HEK293T (cell line): ENCODE measurements around the gene PLB1.

Experiments
- CTCF ChIA-PET: fragments of 350-600 bp; formaldehyde crosslinking; extraction: SDS; loops from one replicate; lab custom pipeline; 2021; ENCODE audit warnings: antibody characterized with exemption, inconsistent platforms; lab: Yijun Ruan, JAX
- POLR2A ChIA-PET: fragments of 350-600 bp; formaldehyde crosslinking; extraction: SDS; loops from one replicate; lab custom pipeline; 2020; ENCODE audit warnings: antibody characterized with exemption, inconsistent platforms; lab: Yijun Ruan, JAX
- DNase-seq: peaks from one replicate; pipeline ENCODE4 v3.0.0; 2012; ENCODE audit warnings: mixed read lengths; ENCODE audit errors: extremely low spot score
- ARNT ChIP-seq: fragments of 450-650 bp; IDR thresholded peaks from 2 replicates; pipeline ENCODE4 v1.6.1; 2017; ENCODE audit warnings: mild to moderate bottlenecking
- BHLHE40 ChIP-seq: fragments of 450-650 bp; IDR thresholded peaks from 2 replicates; pipeline ENCODE4 v1.6.1; 2016; ENCODE audit warnings: mild to moderate bottlenecking, moderate library complexity, borderline replicate concordance
- CTBP1 ChIP-seq: fragments of 450-650 bp; IDR thresholded peaks from 2 replicates; pipeline ENCODE4 v1.6.1; 2016; ENCODE audit warnings: borderline replicate concordance
- ELF4 ChIP-seq: fragments of 450-650 bp; IDR thresholded peaks from 2 replicates; pipeline ENCODE4 v1.6.1; 2017; ENCODE audit warnings: antibody characterized with exemption
- FOXA1 ChIP-seq: fragments of 450-650 bp; IDR thresholded peaks from 2 replicates; pipeline ENCODE4 v1.6.1; 2016; ENCODE audit warnings: mild to moderate bottlenecking
- FOXK2 ChIP-seq: fragments of 450-650 bp; IDR thresholded peaks from 2 replicates; pipeline ENCODE4 v1.6.1; 2016; ENCODE audit warnings: mild to moderate bottlenecking
- FOXM1 ChIP-seq: fragments of 450-650 bp; IDR thresholded peaks from 2 replicates; pipeline ENCODE4 v1.6.1; 2017; ENCODE audit warnings: mild to moderate bottlenecking, borderline replicate concordance
- HDGF ChIP-seq: fragments of 450-650 bp; IDR thresholded peaks from 2 replicates; pipeline ENCODE4 v1.6.1; 2017; ENCODE audit warnings: antibody characterized with exemption, borderline replicate concordance
- L3MBTL2 ChIP-seq: fragments of 450-650 bp; conservative IDR thresholded peaks from 2 replicates; pipeline ENCODE4 v1.6.1; 2016; ENCODE audit warnings: mild to moderate bottlenecking
- LEF1 ChIP-seq: fragments of 450-650 bp; IDR thresholded peaks from 2 replicates; pipeline ENCODE4 v1.6.1; 2017; ENCODE audit warnings: mild to moderate bottlenecking, borderline replicate concordance
- NFRKB ChIP-seq: fragments of 450-650 bp; IDR thresholded peaks from 2 replicates; pipeline ENCODE4 v1.6.1; 2016; ENCODE audit warnings: mild to moderate bottlenecking, moderate library complexity
- PKNOX1 ChIP-seq: fragments of 450-650 bp; IDR thresholded peaks from 2 replicates; pipeline ENCODE4 v1.6.1; 2016
- SP1 ChIP-seq: fragments of 450-650 bp; IDR thresholded peaks from 2 replicates; pipeline ENCODE4 v1.6.1; 2017
- SUZ12 ChIP-seq: fragments of 450-650 bp; IDR thresholded peaks from 2 replicates; pipeline ENCODE4 v1.6.1; 2016; ENCODE audit warnings: mild to moderate bottlenecking
- TARDBP ChIP-seq: fragments of 450-650 bp; IDR thresholded peaks from 2 replicates; pipeline ENCODE4 v1.6.1; 2016
- ZNF384 ChIP-seq: fragments of 450-650 bp; IDR thresholded peaks from 2 replicates; pipeline ENCODE4 v1.6.1; 2016

The PLB1 gene

GRCh38 chr2:28496781-28497180 lies 921 bp downstream of the PLB1 start:
- ChIA-PET POLR2A (no interaction called here), CTCF (no interaction called here)
- no peak for TF ChIP-seq L3MBTL2
- no peak for TF ChIP-seq NFRKB
- TF ChIP-seq CTBP1 = no peak
- no peak for TF ChIP-seq ZNF384
- no peak for TF ChIP-seq ELF4
- TF ChIP-seq LEF1 = no peak
- DNase-seq = no peak

- ChIA-PET CTCF (interaction anchor here (0.6 kb wide), 1 partner anchor 386 kb away, joined by 3 read pairs; no protein-coding TSS in a partner anchor), POLR2A (no interaction called here)
- DNase-seq = no peak
- no peak for TF ChIP-seq L3MBTL2
- no peak for TF ChIP-seq PKNOX1
Observed at GRCh38 chr2:28497206-28497605, 1.3 kb downstream of the PLB1 start.

- CTCF ChIA-PET = no interaction called here
- no peak for DNase-seq
- TF ChIP-seq ARNT (no peak), FOXA1 (no peak), SUZ12 (no peak), PKNOX1 (no peak), BHLHE40 (no peak), SP1 (no peak), ZNF384 (no peak), ELF4 (no peak), HDGF (no peak), NFRKB (no peak), L3MBTL2 (no peak), FOXM1 (no peak), FOXK2 (no peak), TARDBP (no peak), CTBP1 (no peak), LEF1 (no peak)
- POLR2A ChIA-PET = no interaction called here
Observed at GRCh38 chr2:28499282-28499681, 3.4 kb downstream of the PLB1 start.

GRCh38 chr2:28505361-28505760 lies 9.5 kb downstream of the PLB1 start:
- POLR2A ChIA-PET = no interaction called here
- no peak for TF ChIP-seq SP1
- TF ChIP-seq LEF1 = no peak
- no peak for TF ChIP-seq SUZ12
- TF ChIP-seq TARDBP = no peak
- TF ChIP-seq PKNOX1 = no peak
- no peak for TF ChIP-seq L3MBTL2
- no peak for DNase-seq
- CTCF ChIA-PET = no interaction called here

- ChIA-PET POLR2A (no interaction called here), CTCF (no interaction called here)
- TF ChIP-seq BHLHE40 (no peak), NFRKB (no peak), FOXA1 (no peak), FOXM1 (no peak), TARDBP (no peak), CTBP1 (no peak), FOXK2 (no peak), ZNF384 (no peak)
- no peak for DNase-seq
Observed at GRCh38 chr2:28506112-28506910, 10.5 kb downstream of the PLB1 start.

- no peak for TF ChIP-seq LEF1
- no peak for TF ChIP-seq FOXA1
- TF ChIP-seq ARNT = no peak
- TF ChIP-seq ELF4 = no peak
- no peak for TF ChIP-seq ZNF384
- no peak for TF ChIP-seq BHLHE40
- no peak for TF ChIP-seq L3MBTL2
- no peak for TF ChIP-seq FOXK2
- TF ChIP-seq TARDBP = no peak
- TF ChIP-seq HDGF = no peak
- no peak for TF ChIP-seq SUZ12
- TF ChIP-seq NFRKB = no peak
- TF ChIP-seq SP1 = no peak
- TF ChIP-seq CTBP1 = no peak
- no peak for TF ChIP-seq PKNOX1
- TF ChIP-seq FOXM1 = no peak
- no peak for DNase-seq
- ChIA-PET CTCF (no interaction called here), POLR2A (no interaction called here)
Observed at GRCh38 chr2:28507796-28508764, 12.2 kb downstream of the PLB1 start.
